Mucosa of descending colon (tissue), 3 donors: ENCODE data around the gene ING4. TPM values are rescaled to one million over a fixed set of nuclear protein-coding genes. Genes with fewer than 3 reads are reported as not detected.
A peak's percentile ranks its signal among the peaks of the same experiment; 100 is the strongest.

Source experiments
- ATAC-seq: fragments of 200-7000 bp; cut with Tn5 transposase; one replicate; pipeline ENCODE4 v1.9.1; 2020; ENCODE audit warnings: mild to moderate bottlenecking, moderate library complexity
- DNase-seq, 3 donors: peaks; one replicate each; pipeline ENCODE4 v3.0.0-alpha.2; 2020
- H3K36me3 ChIP-seq: fragments of 200-600 bp; one replicate; pipeline ENCODE4 v1.8.0; 2021; ENCODE audit warnings: low read depth, mild to moderate bottlenecking
- H3K4me1 ChIP-seq: fragments of 200-600 bp; one replicate; pipeline ENCODE4 v1.8.0; 2021; ENCODE audit warnings: low read depth, mild to moderate bottlenecking
- H3K4me3 ChIP-seq: fragments of 200-600 bp; one replicate; pipeline ENCODE4 v1.8.0; 2021; ENCODE audit warnings: mild to moderate bottlenecking
- H3K9me3 ChIP-seq: fragments of 200-600 bp; one replicate; pipeline ENCODE4 v1.8.0; 2021; ENCODE audit warnings: mild to moderate bottlenecking
- CTCF ChIP-seq: fragments of 200-600 bp; IDR thresholded peaks from one replicate; pipeline ENCODE4 v1.8.0; 2022; ENCODE audit warnings: antibody characterized with exemption, mild to moderate bottlenecking
- intact Hi-C, 2 donors: fragments of 100-400 bp; cut with DNase I in 1 of 2; cut with micrococcal nuclease in 1 of 2; formaldehyde crosslinking; loops; one replicate each; pipeline versions ENCODE4 v1.11.0 to v1.11.1; 2022; cut with DNase I, micrococcal nuclease
- total RNA-seq, 3 donors: library from RNA; stranded (reverse); fragmentation: NEBNext Ultra II Directional in 2 of 3; extraction: Animal tissue kit (Norgen Biotek cat#: 25700) in 2 of 3; gene quantifications; one replicate each; pipeline versions ENCODE4 v1.2.1 to v1.2.4, GENCODE V29; 2021 to 2023
- donor health status: DM: no; HTN: no; CAD: no; lungs with moderate emphysema.
- donor health status: DM: no; HTN: no; CAD: no.
- donor health status: DM: no; HTN: yes; CAD: no.

Gene ING4
- total RNA-seq, 3 donors from 2014 or later: 28.9 to 46.9 (median 45.9) TPM

- no peak for TF ChIP-seq CTCF
Measured at GRCh38 chr12:6640497-6640896, 22.4 kb downstream of the ING4 start.

GRCh38 chr12:6639151-6639801, 23.6 kb downstream of the ING4 start:
- DNase-seq: peak in 2 of 3 donors; percentile 22 to 29
- Histone ChIP-seq H3K4me3 (no peak overlapping the region), H3K4me1 (peaks cover 3% of the 10 kb centered on the region), H3K36me3 (no peaks in the 10 kb centered on the region), H3K9me3 (no peaks in the 10 kb centered on the region)
- ATAC-seq: no peak
- no peak for TF ChIP-seq CTCF
- intact Hi-C loops: no loop called here

More at GRCh38 chr12:6640497-6640896, 22.4 kb downstream of the ING4 start:
- intact Hi-C loops: no loop called here
- no peak for ATAC-seq
- H3K9me3 ChIP-seq: no peaks in the 10 kb centered on the region
- no peak overlapping the region for H3K4me3 ChIP-seq
- H3K4me1 ChIP-seq: no peaks in the 10 kb centered on the region
- H3K36me3 ChIP-seq: no peaks in the 10 kb centered on the region
- DNase-seq: no peak

- intact Hi-C loops: no loop called here
- ATAC-seq: no peak
- Histone ChIP-seq H3K9me3 (no peaks in the 10 kb centered on the region), H3K4me1 (peaks cover 11% of the 10 kb centered on the region), H3K36me3 (no peaks in the 10 kb centered on the region), H3K4me3 (no peak overlapping the region)
- TF ChIP-seq CTCF: no peak
- DNase-seq: peak in 1 of 3 donors; percentile 60
Measured at GRCh38 chr12:6638305-6638704, 24.6 kb downstream of the ING4 start.

GRCh38 chr12:6635856-6636531, 26.9 kb downstream of the ING4 start, which contains the start of gene LPAR5:
Gene LPAR5 (minus strand): TSS chr12:6635959. CDS start chr12:6621248, 14,711 bp downstream.
- Histone ChIP-seq H3K4me3 (no peak within 1 kb of the TSS), H3K4me1 (peaks cover 32% of the 10 kb centered on the region), H3K9me3 (no peaks in the 10 kb centered on the region), H3K36me3 (no peaks in the 10 kb centered on the region)
- intact Hi-C loops: no loop called here
- ATAC-seq: peak; percentile 87
- peak; percentile 90 to 95 (median 93) for DNase-seq
- no peak for TF ChIP-seq CTCF

GRCh38 chr12:6635375-6635855, 27.5 kb downstream of the ING4 start:
- ATAC-seq: peak; percentile 39
- peaks cover 38% of the 10 kb centered on the region for H3K4me1 ChIP-seq
- intact Hi-C loops: no loop called here
- DNase-seq: peak; percentile 42 to 71 (median 55)
- no peaks in the 10 kb centered on the region for H3K9me3 ChIP-seq
- no peak overlapping the region for H3K4me3 ChIP-seq
- no peaks in the 10 kb centered on the region for H3K36me3 ChIP-seq
- TF ChIP-seq CTCF: no peak
